GM20000 (cell line): ENCODE results near the gene SLC2A1.

Experiments used
- DNase-seq: peaks from one replicate; pipeline ENCODE4 v3.0.0; 2012; ENCODE audit warnings: low spot score
- CTCF ChIP-seq: IDR thresholded peaks from 2 replicates; pipeline ENCODE4 v1.5.1; 2012; ENCODE audit warnings: mild to moderate bottlenecking, control low read depth; ENCODE audit errors: extremely low read depth, missing control alignments

SLC2A1 gene

GRCh38 chr1:42979036-42979430 lies 20.4 kb upstream of the SLC2A1 start:
- no peak for TF ChIP-seq CTCF
- DNase-seq, result no peak

- DNase-seq, result no peak
- no peak for TF ChIP-seq CTCF
Observed at GRCh38 chr1:42978317-42979035, 19.8 kb upstream of the SLC2A1 start.

- no peak for DNase-seq
- no peak for TF ChIP-seq CTCF
Observed at GRCh38 chr1:42977653-42978052, 19.0 kb upstream of the SLC2A1 start.

GRCh38 chr1:42975561-42976225 lies 17.0 kb upstream of the SLC2A1 start:
- no peak for TF ChIP-seq CTCF
- DNase-seq, result no peak

- no peak for DNase-seq
- no peak for TF ChIP-seq CTCF
Observed at GRCh38 chr1:42974767-42975437, 16.2 kb upstream of the SLC2A1 start.

- no peak for TF ChIP-seq CTCF
- DNase-seq, result no peak
Observed at GRCh38 chr1:42973799-42974198, 15.1 kb upstream of the SLC2A1 start.

GRCh38 chr1:42973286-42973685 lies 14.6 kb upstream of the SLC2A1 start:
- no peak for TF ChIP-seq CTCF
- DNase-seq, result no peak
